ENCODE data around the gene AOPEP. TPM values are rescaled to one million over a fixed set of nuclear protein-coding genes. Genes with fewer than 3 reads are reported as not detected.
A peak's percentile ranks its signal among the peaks of the same experiment; 100 is the strongest.

The AOPEP gene
- total and polyA plus RNA-seq, 7 donors: 28.0 to 490 (median 184) TPM

GRCh38 chr9:94991961-94992907 is 265.7 kb downstream of the AOPEP start:
- H3K4me1 ChIP-seq: peaks cover 0 to 24% (median 16%) of the 10 kb centered on the region in 4 donors
- 92 to 93% methylated on average over 15 of the region's 15 CpGs for WGBS, 2 donors
- intact Hi-C loops (cut with DNase I): loop anchor here (5.0 kb wide), 1 partner anchor 55 kb away; no protein-coding TSS in a partner anchor
- H3K4me3 ChIP-seq: no peak overlapping the region
- no peaks in the 10 kb centered on the region for H3K9me3 ChIP-seq
- no peaks in the 10 kb centered on the region for H3K27me3 ChIP-seq
- no peaks in the 10 kb centered on the region for H3K36me3 ChIP-seq
- TF ChIP-seq POLR2AphosphoS5 (IDR thresholded peaks at IDR 0.05) (no peak), POLR2A (IDR thresholded peaks at IDR 0.05) (no peak), CTCF (IDR thresholded peaks at IDR 0.05) (no peak), EP300 (IDR thresholded peaks at IDR 0.05) (no peak)
- no peak for DNase-seq
- H3K27ac ChIP-seq: no peak overlapping the region

- 90% methylated on average over 9 of the region's 9 CpGs for WGBS, 2 donors
- DNase-seq: no peak
- H3K4me1 ChIP-seq: peaks cover 0 to 25% (median 16%) of the 10 kb centered on the region in 4 donors
- no peak for TF ChIP-seq CTCF (IDR thresholded peaks at IDR 0.05)
- TF ChIP-seq POLR2AphosphoS5 (IDR thresholded peaks at IDR 0.05): no peak
- H3K36me3 ChIP-seq: no peaks in the 10 kb centered on the region
- peak overlapping the region in 1 of 4 donors; percentile 99 for H3K27ac ChIP-seq
- intact Hi-C loops (cut with DNase I): loop anchor here (5.0 kb wide), 1 partner anchor 56 kb away; no protein-coding TSS in a partner anchor
- no peak overlapping the region for H3K4me3 ChIP-seq
- no peaks in the 10 kb centered on the region for H3K27me3 ChIP-seq
- no peaks in the 10 kb centered on the region for H3K9me3 ChIP-seq
These were observed 266.8 kb downstream of the AOPEP start for GRCh38 chr9:94993160-94993820.

- WGBS, 2 donors: 95 to 97% methylated on average over 7 of the region's 7 CpGs
- no peak overlapping the region for H3K4me3 ChIP-seq
These were observed 267.3 kb downstream of the AOPEP start for GRCh38 chr9:94993821-94994165.

More at GRCh38 chr9:94993821-94994165, 267.3 kb downstream of the AOPEP start:
- DNase-seq: no peak
- Histone ChIP-seq H3K9me3 (no peaks in the 10 kb centered on the region), H3K4me1 (peaks cover 0 to 30% (median 16%) of the 10 kb centered on the region in 4 donors), H3K27me3 (no peaks in the 10 kb centered on the region), H3K27ac (peak overlapping the region in 1 of 4 donors; percentile 99), H3K36me3 (no peaks in the 10 kb centered on the region)
- intact Hi-C loops (cut with DNase I): loop anchor here (5.0 kb wide), 1 partner anchor 56 kb away; no protein-coding TSS in a partner anchor
- TF ChIP-seq CTCF (IDR thresholded peaks at IDR 0.05) (no peak), POLR2AphosphoS5 (IDR thresholded peaks at IDR 0.05) (no peak), POLR2A (IDR thresholded peaks at IDR 0.05) (no peak), EP300 (IDR thresholded peaks at IDR 0.05) (no peak)

Measured in sigmoid colon (tissue), 7 donors.